Right lobe of liver (tissue), 4 donors: ENCODE measurements around the gene USP11.

ENCODE experiments used
- CTCF ChIP-seq, 4 donors: fragments of 200-600 bp in 3 of 4; fragments of 450-650 bp in 1 of 4; IDR thresholded peaks; one replicate each; pipeline versions ENCODE4 v1.5.1 to v1.8.0; 2016 to 2022; ENCODE audit warnings: antibody characterized with exemption in 4 of 4, mild to moderate bottlenecking in 2 of 4
- POLR2A ChIP-seq: fragments of 450-650 bp; IDR thresholded peaks from one replicate; pipeline ENCODE4 v1.6.1; 2017; ENCODE audit warnings: antibody characterized with exemption, mild to moderate bottlenecking
- donor health status: DM: no; HTN: no; CAD: no.
- donor health status: DM: no; HTN: no; CAD: no.
- donor health status: DM: no; HTN: yes; CAD: no.

DNA sequence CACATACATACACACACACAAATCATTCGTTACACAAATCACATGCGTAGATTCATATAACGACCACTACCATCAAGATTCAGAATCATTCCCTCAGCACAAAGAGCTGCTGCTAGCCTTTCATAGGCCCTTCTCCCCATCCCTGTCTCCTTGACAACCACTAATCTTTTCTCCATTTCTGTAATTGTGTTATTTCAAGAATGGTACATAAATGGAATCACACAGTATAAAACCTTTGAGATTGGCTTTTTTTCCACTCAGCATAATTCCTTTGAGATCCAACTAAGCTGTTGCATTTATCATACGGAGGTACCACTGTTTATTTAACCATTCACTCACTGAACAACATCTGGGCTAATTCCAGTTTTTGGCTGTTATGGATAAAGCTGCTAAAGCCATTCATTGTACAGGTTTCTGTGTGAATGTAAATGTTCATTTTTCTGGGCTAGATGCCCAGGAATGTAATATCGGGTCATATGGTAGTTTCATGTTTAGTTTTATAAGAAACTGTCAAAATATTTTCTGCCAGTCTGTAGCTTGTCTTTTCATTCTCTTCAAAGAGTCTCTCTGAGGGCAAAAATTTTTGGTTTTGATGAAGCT is 64.1 kb downstream of the USP11 start:
- TF ChIP-seq CTCF (IDR thresholded peaks at IDR 0.05) (no peak), POLR2A (no peak)
